ENCODE results near the gene MICAL1. TPM values are rescaled to one million over a fixed set of nuclear protein-coding genes. Genes with fewer than 3 reads are reported as not detected.

Gene MICAL1
- total RNA-seq, 2 experiments from 2014 or later = 106 to 107 TPM

DNA sequence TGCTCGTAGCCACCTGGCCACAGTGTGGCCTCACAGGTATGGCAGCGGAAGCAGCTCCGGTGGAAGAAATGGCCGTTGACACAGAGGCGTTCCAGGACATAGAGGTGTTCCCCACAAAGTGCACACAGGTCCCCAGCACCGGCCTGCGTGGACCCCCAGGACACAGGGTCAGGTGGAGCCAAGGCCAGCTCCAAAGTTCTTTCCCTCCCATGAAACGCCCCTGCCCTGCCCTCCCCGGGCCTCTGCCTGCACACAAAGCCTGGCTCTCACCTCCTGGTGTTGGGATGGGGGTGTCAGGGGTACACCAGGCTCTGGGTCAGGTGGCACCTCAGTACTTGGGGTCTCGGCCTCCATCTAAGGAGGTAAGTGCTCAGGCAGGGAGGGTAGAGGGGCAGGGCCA is 8.5 kb downstream of the MICAL1 start:
- DNase-seq (peak in 1 of 14 experiments; percentile 15), ATAC-seq (ENCODE audit: poor library complexity) (no peak)
- Mint-ChIP-seq H3K36me3 (ENCODE audit: low read depth) (peaks cover 74% of the 10 kb centered on the region), H3K27ac (peak overlapping the region; percentile 62), H3K9me3 (no peaks in the 10 kb centered on the region), H3K4me3 (no peak overlapping the region), H3K4me1 (ENCODE audit: low read depth) (peaks cover 51% of the 10 kb centered on the region), H3K27me3 (no peaks in the 10 kb centered on the region)
- Histone ChIP-seq H3K27me3 (ENCODE audit: control insufficient read depth in 1 of 2, insufficient read depth in 2 of 2, low read length in 2 of 2) (no peaks in the 10 kb centered on the region), H3K9me3 (ENCODE audit: control insufficient read depth in 1 of 2, insufficient read depth in 1 of 2, low read length in 2 of 2) (no peaks in the 10 kb centered on the region), H3K4me3 (ENCODE audit: low read length) (no peak overlapping the region), H3K4me1 (ENCODE audit: insufficient read depth, low read length) (peaks cover 57% of the 10 kb centered on the region), H3K27ac (ENCODE audit: low read depth in 1 of 2, low read length in 2 of 2) (no peak overlapping the region), H3K36me3 (ENCODE audit: insufficient read depth, low read length) (peaks cover 61% of the 10 kb centered on the region)
- intact Hi-C loops (cut with DNase I, micrococcal nuclease) = no loop called here
- ChIA-PET POLR2A (interaction anchor here (8.2 kb wide), 1 partner anchor 9 kb away, joined by 137 read pairs; the partner anchor contains the start of gene MICAL1), CTCF (no interaction called here)
- TF ChIP-seq, protein P1, sequence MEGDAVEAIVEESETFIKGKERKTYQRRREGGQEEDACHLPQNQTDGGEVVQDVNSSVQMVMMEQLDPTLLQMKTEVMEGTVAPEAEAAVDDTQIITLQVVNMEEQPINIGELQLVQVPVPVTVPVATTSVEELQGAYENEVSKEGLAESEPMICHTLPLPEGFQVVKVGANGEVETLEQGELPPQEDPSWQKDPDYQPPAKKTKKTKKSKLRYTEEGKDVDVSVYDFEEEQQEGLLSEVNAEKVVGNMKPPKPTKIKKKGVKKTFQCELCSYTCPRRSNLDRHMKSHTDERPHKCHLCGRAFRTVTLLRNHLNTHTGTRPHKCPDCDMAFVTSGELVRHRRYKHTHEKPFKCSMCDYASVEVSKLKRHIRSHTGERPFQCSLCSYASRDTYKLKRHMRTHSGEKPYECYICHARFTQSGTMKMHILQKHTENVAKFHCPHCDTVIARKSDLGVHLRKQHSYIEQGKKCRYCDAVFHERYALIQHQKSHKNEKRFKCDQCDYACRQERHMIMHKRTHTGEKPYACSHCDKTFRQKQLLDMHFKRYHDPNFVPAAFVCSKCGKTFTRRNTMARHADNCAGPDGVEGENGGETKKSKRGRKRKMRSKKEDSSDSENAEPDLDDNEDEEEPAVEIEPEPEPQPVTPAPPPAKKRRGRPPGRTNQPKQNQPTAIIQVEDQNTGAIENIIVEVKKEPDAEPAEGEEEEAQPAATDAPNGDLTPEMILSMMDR (IDR thresholded peaks at IDR 0.05) = no peak

DNA sequence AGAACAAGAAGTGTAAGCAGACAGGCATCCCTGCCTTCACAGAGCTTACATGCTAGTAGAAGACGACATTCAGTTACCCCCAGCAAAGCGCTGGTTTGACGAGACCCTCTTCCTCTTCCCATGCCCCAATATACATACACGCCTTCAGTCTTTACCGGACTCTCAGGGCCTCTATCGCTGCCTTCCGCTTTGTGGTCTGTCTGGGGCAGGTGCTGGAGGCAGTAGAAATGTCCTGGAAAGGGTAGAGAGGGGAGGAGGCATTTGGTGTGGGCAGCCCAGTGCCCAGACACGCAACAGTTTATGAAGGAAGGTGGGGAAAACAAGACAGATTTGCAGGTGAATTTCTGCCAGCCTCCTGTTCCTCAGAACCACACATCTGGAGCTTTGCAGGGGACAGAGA is 9.0 kb downstream of the MICAL1 start:
- Mint-ChIP-seq H3K27me3 (no peaks in the 10 kb centered on the region), H3K27ac (peak overlapping the region; percentile 62), H3K4me3 (no peak overlapping the region), H3K4me1 (ENCODE audit: low read depth) (peaks cover 51% of the 10 kb centered on the region), H3K36me3 (ENCODE audit: low read depth) (peaks cover 74% of the 10 kb centered on the region), H3K9me3 (no peaks in the 10 kb centered on the region)
- H3K9me3 ChIP-seq (ENCODE audit: control insufficient read depth in 1 of 2, insufficient read depth in 1 of 2, low read length in 2 of 2) = no peaks in the 10 kb centered on the region
- H3K27me3 ChIP-seq (ENCODE audit: control insufficient read depth in 1 of 2, insufficient read depth in 2 of 2, low read length in 2 of 2) = no peaks in the 10 kb centered on the region
- CTCF ChIA-PET = interaction anchor here (1.0 kb wide), 1 partner anchor 10 kb away, joined by 4 read pairs; no protein-coding TSS in a partner anchor
- DNase-seq = no peak
- intact Hi-C loops (cut with DNase I, micrococcal nuclease) = no loop called here
- H3K27ac ChIP-seq (ENCODE audit: low read depth in 1 of 2, low read length in 2 of 2) = peak overlapping the region in 1 of 2 donors; percentile 5
- TF ChIP-seq, protein P1 (IDR thresholded peaks at IDR 0.05) = no peak
- peaks cover 56% of the 10 kb centered on the region for H3K36me3 ChIP-seq (ENCODE audit: insufficient read depth, low read length)
- H3K4me3 ChIP-seq (ENCODE audit: low read length) = no peak overlapping the region
- peaks cover 58% of the 10 kb centered on the region for H3K4me1 ChIP-seq (ENCODE audit: insufficient read depth, low read length)
- no peak for ATAC-seq (ENCODE audit: poor library complexity)
- POLR2A ChIA-PET = interaction anchor here (8.2 kb wide), 1 partner anchor 10 kb away, joined by 137 read pairs; the partner anchor contains the start of gene MICAL1

DNA sequence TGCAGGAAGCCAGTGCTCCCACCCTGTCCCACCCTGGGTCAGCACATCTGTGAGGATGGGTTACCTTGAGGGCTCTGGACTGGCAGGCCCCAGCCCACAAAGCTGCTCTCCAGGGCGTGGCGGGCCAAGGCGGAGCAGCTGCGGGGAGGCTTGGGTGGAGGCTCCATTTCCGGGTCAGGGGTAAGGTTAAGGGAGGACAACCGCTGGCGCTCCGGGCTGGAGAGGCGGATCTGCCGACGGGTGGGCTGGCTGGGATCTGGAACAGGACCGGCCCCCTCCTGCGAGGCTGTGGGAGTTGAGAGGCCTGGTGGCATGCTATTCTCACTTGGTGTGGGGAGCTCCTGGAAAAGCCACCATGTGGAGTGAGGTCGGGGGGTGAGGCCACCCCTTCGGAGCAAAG is 9.5 kb downstream of the MICAL1 start:
- ATAC-seq (ENCODE audit: poor library complexity) = no peak
- Mint-ChIP-seq H3K4me3 (no peak overlapping the region), H3K4me1 (ENCODE audit: low read depth) (peaks cover 56% of the 10 kb centered on the region), H3K36me3 (ENCODE audit: low read depth) (peaks cover 77% of the 10 kb centered on the region), H3K27ac (peak overlapping the region; percentile 62), H3K9me3 (no peaks in the 10 kb centered on the region), H3K27me3 (no peaks in the 10 kb centered on the region)
- Histone ChIP-seq H3K27ac (ENCODE audit: low read depth in 1 of 2, low read length in 2 of 2) (peak overlapping the region in 1 of 2 donors; percentile 5), H3K36me3 (ENCODE audit: insufficient read depth, low read length) (peaks cover 54% of the 10 kb centered on the region), H3K4me3 (ENCODE audit: low read length) (no peak overlapping the region), H3K4me1 (ENCODE audit: insufficient read depth, low read length) (peaks cover 59% of the 10 kb centered on the region), H3K9me3 (ENCODE audit: control insufficient read depth in 1 of 2, insufficient read depth in 1 of 2, low read length in 2 of 2) (no peaks in the 10 kb centered on the region), H3K27me3 (ENCODE audit: control insufficient read depth in 1 of 2, insufficient read depth in 2 of 2, low read length in 2 of 2) (no peaks in the 10 kb centered on the region)
- CTCF ChIA-PET = interaction anchor here (1.0 kb wide), 1 partner anchor 10 kb away, joined by 4 read pairs; no protein-coding TSS in a partner anchor
- intact Hi-C loops (cut with DNase I, micrococcal nuclease) = no loop called here
- POLR2A ChIA-PET = interaction anchor here (8.2 kb wide), 1 partner anchor 10 kb away, joined by 137 read pairs; the partner anchor contains the start of gene MICAL1
- peak in 1 of 14 experiments; percentile 17 for DNase-seq
- TF ChIP-seq, protein P1 (IDR thresholded peaks at IDR 0.05) = no peak
